GM13977 (cell line): ENCODE measurements around the gene SIGLEC7.

ENCODE experiments used
- DNase-seq: peaks from one replicate; pipeline ENCODE4 v3.0.0; 2012; ENCODE audit warnings: low spot score
- in situ Hi-C: fragments of 300-500 bp; cut with MboI; formaldehyde crosslinking; loops from one replicate; pipeline ENCODE4 v1.12.0; 2022; ENCODE audit warnings: low sequenced_read_pairs, low pct_unique_long_range_greater_than_20kb, mixed read lengths, inconsistent platforms; ENCODE audit not compliant: unreplicated experiment
- TF ChIP-seq, protein P1 (sequence below): IDR thresholded peaks from 2 replicates; pipeline ENCODE4 v1.5.1; 2012; ENCODE audit warnings: mild to moderate bottlenecking, control low read depth; ENCODE audit not compliant: insufficient read depth; ENCODE audit errors: extremely low read depth, missing control alignments

SIGLEC7 gene

DNA sequence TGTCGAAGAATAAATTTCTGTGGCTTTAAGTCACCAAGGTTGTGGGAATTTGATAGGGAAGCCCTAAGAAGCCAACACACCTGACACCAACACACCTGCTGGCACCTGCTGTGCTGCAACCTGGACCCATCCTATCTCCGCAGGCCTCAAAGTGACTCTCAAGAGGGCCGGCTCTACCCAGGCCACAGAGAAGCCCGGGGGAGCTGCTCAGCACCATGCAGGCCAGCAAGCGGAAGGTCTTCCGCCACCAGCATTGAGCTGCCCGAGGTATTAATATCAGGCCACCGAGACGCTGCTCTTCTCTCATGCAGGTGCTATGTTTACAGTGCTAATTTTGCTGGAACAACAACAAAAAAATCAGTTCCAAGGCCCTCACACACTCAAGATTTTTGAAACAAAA lies 50.6 kb downstream of the SIGLEC7 start:
- TF ChIP-seq, protein P1, sequence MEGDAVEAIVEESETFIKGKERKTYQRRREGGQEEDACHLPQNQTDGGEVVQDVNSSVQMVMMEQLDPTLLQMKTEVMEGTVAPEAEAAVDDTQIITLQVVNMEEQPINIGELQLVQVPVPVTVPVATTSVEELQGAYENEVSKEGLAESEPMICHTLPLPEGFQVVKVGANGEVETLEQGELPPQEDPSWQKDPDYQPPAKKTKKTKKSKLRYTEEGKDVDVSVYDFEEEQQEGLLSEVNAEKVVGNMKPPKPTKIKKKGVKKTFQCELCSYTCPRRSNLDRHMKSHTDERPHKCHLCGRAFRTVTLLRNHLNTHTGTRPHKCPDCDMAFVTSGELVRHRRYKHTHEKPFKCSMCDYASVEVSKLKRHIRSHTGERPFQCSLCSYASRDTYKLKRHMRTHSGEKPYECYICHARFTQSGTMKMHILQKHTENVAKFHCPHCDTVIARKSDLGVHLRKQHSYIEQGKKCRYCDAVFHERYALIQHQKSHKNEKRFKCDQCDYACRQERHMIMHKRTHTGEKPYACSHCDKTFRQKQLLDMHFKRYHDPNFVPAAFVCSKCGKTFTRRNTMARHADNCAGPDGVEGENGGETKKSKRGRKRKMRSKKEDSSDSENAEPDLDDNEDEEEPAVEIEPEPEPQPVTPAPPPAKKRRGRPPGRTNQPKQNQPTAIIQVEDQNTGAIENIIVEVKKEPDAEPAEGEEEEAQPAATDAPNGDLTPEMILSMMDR, result no peak
- in situ Hi-C loops, result no loop called here
- DNase-seq, result no peak

DNA sequence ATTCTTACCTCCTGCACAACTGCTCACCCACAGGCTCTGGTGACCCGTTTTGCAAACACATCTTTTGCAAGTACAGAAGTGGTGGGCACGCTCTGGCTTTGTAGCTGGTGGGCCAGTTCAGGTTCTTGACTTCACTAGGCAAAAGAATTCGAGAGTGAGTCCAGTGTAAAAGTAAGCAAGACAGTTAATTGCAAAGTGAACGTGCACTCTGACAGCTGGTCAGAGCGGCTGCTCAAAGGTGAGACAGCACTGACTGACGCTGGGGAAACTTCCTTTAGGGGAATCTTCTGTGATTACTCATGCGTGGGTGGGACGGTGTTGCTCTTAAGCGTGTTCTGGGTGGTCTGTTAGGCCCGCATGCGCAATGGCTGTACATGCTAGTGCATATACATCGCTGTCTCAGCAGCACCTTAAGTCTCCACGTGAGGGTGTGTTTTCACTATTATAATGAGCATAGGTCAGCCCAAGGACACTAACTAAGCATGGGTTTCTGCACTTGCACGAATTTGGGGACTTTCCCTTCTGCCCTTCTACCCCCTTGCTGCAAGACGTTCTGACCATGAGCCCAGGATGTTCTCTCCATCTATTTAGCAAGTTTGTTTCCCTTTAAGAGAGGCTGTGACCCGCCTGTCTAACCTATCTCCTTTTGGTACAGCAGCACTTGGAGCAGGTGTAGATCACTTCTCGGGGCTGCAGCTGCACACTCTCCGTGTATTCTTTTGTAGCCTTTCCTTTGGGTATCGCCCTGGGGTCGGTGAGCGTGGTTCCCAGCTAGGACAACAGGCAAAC lies 52.6 kb downstream of the SIGLEC7 start:
- in situ Hi-C loops, result no loop called here
- TF ChIP-seq, protein P1, result no peak
- no peak for DNase-seq

DNA sequence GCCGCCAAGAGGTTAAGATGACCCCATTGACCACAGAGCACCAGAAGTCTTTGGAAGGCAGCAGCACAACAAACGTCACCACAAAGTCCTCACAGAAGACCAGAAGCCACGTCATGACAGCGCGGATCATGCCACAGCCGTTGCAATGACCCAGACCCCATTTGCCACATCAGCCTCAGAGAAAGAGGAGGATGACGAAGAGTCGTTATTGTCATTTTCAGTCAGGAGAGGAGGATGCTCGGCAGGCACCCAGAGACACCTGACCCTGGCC lies 53.1 kb downstream of the SIGLEC7 start:
- no peak for DNase-seq
- in situ Hi-C loops, result no loop called here
- TF ChIP-seq, protein P1, result no peak

DNA sequence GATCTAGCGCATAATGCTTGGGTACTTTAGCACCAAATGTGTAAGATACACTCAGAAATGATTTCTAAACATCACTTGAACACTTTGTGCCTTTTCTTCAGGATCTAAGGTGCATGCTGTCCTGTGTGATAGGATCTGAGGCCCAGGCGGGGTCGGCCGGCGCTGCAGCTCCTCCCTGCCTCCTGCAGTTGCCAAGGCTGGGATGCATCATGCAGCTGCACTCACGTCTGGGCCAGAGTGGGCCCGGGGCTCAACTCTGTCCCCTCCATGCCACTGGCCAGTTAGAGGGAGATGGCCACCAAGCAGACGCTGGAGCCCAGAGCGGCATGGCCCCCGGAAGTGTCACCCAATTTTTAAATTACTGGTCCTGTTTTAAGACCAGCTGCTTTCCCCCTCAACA lies 53.5 kb downstream of the SIGLEC7 start:
- no peak for DNase-seq
- in situ Hi-C loops, result no loop called here

DNA sequence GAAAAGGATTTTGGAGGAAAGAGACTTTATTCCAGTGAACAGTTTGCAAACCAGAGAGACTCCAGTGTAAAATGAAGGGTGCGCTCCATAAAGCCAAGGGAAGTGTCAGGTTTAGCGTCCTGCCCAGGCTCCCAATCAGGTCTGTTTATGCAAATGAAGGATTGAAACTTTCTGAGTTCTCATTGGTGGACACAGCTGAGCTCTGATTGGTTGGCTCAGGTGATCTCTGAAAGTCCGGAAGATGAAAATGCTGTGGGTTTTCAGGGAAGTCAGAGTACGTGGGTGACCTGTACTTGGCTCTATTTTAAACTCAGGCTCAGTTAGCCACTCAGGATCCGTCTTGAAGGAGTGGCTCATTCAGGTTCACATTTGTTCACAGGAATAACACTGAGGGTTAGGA lies 54.1 kb downstream of the SIGLEC7 start:
- TF ChIP-seq, protein P1, result no peak
- in situ Hi-C loops, result no loop called here
- no peak for DNase-seq

More for the DNA sequence above, 53.5 kb downstream of the SIGLEC7 start:
- TF ChIP-seq, protein P1, result no peak

DNA sequence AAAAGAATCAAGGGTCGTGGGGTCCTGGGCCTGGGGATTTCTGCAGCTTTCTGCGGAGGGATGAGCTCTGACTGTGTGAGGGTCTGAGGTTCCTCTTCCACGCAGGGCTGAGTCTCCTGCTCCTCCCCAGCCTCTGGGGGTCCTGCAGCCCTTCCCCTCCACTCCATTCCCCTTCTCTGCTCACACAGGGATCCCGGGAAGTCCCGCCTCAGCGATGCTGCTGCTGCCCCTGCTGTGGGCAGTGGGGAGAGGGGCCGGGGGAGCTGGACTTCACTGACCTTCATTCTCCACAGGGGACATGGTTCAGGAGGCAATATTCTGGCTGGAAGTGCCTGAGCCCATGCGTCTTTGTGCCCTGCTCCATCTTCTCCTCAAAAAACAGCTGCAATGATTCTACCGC lies 56.5 kb downstream of the SIGLEC7 start:
- no peak for DNase-seq
- in situ Hi-C loops, result no loop called here
- TF ChIP-seq, protein P1, result no peak
